RWPE2 (cell line): Measurements from ENCODE around the gene SLAIN1.
A peak's percentile ranks its signal among the peaks of the same experiment; 100 is the strongest.

Experiments used
- ATAC-seq: fragments of 200-7000 bp; cut with Tn5 transposase; 3 replicates; pipeline ENCODE4 v1.9.1; 2021; ENCODE audit warnings: low read depth
- DNase-seq: peaks from one replicate; pipeline ENCODE4 v3.0.0-alpha.2; 2020; ENCODE audit warnings: low spot score
- H3K27ac ChIP-seq: fragments of 450-650 bp; 2 replicates; pipeline ENCODE4 v1.5.1; 2017; ENCODE audit warnings: mild to moderate bottlenecking; ENCODE audit not compliant: poor library complexity, severe bottlenecking
- H3K27me3 ChIP-seq: fragments of 250-450 bp; sonication (Bioruptor Pico); 2 replicates; pipeline ENCODE4 v1.5.1; 2021; ENCODE audit warnings: mild to moderate bottlenecking, moderate library complexity; ENCODE audit not compliant: insufficient read depth, poor library complexity, severe bottlenecking
- H3K36me3 ChIP-seq: fragments of 250-450 bp; sonication (Bioruptor Pico); 2 replicates; pipeline ENCODE4 v1.5.1; 2020; ENCODE audit warnings: low read depth, mild to moderate bottlenecking, moderate library complexity
- H3K4me1 ChIP-seq: fragments of 250-450 bp; sonication (Bioruptor Pico); 2 replicates; pipeline ENCODE4 v1.5.1; 2021; ENCODE audit warnings: mild to moderate bottlenecking, moderate library complexity; ENCODE audit not compliant: insufficient read depth, poor library complexity, severe bottlenecking
- H3K4me3 ChIP-seq: fragments of 250-450 bp; sonication (Bioruptor Pico); 2 replicates; pipeline ENCODE4 v1.5.1; 2021; ENCODE audit warnings: mild to moderate bottlenecking, moderate library complexity; ENCODE audit not compliant: severe bottlenecking
- H3K9me3 ChIP-seq: fragments of 250-450 bp; sonication (Bioruptor Pico); 2 replicates; pipeline ENCODE4 v1.5.1; 2021; ENCODE audit warnings: mild to moderate bottlenecking, moderate library complexity; ENCODE audit not compliant: severe bottlenecking
- TF ChIP-seq, protein P1 (sequence below): fragments of 450-650 bp; IDR thresholded peaks from one replicate; pipeline ENCODE4 v1.5.1; 2017; ENCODE audit warnings: mild to moderate bottlenecking, moderate library complexity; ENCODE audit not compliant: poor library complexity, severe bottlenecking

The SLAIN1 gene

DNA sequence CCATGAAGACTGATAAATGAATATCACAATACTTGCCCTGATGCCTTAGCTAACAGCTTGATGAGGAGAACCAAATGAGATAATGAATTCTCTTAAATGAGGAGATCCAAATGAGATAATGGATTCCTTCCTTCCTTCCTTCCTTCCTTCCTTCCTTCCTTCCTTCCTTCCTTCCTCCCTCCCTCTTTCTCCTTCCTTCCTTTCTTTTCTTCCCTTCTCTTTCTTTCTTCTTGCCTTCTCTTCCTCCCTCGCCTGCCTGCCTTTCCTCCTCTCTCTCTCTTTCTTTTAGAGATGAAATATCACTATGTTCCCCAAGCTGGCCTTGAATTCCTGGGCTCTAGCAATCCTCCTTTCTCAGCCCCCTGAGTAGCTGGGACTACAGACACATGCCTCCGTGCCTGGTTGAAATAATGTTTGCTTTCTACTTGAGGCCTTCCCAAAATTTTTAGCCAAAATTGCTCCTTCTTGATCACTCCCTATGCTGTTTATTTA lies 4.0 kb upstream of the SLAIN1 start:
- Histone ChIP-seq H3K36me3 (no peaks in the 10 kb centered on the region), H3K9me3 (no peaks in the 10 kb centered on the region), H3K4me3 (no peak overlapping the region), H3K4me1 (no peaks in the 10 kb centered on the region), H3K27ac (no peak overlapping the region), H3K27me3 (peaks cover 52% of the 10 kb centered on the region)
- TF ChIP-seq, protein P1, sequence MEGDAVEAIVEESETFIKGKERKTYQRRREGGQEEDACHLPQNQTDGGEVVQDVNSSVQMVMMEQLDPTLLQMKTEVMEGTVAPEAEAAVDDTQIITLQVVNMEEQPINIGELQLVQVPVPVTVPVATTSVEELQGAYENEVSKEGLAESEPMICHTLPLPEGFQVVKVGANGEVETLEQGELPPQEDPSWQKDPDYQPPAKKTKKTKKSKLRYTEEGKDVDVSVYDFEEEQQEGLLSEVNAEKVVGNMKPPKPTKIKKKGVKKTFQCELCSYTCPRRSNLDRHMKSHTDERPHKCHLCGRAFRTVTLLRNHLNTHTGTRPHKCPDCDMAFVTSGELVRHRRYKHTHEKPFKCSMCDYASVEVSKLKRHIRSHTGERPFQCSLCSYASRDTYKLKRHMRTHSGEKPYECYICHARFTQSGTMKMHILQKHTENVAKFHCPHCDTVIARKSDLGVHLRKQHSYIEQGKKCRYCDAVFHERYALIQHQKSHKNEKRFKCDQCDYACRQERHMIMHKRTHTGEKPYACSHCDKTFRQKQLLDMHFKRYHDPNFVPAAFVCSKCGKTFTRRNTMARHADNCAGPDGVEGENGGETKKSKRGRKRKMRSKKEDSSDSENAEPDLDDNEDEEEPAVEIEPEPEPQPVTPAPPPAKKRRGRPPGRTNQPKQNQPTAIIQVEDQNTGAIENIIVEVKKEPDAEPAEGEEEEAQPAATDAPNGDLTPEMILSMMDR, result no peak
- DNase-seq (no peak), ATAC-seq (no peak)

DNA sequence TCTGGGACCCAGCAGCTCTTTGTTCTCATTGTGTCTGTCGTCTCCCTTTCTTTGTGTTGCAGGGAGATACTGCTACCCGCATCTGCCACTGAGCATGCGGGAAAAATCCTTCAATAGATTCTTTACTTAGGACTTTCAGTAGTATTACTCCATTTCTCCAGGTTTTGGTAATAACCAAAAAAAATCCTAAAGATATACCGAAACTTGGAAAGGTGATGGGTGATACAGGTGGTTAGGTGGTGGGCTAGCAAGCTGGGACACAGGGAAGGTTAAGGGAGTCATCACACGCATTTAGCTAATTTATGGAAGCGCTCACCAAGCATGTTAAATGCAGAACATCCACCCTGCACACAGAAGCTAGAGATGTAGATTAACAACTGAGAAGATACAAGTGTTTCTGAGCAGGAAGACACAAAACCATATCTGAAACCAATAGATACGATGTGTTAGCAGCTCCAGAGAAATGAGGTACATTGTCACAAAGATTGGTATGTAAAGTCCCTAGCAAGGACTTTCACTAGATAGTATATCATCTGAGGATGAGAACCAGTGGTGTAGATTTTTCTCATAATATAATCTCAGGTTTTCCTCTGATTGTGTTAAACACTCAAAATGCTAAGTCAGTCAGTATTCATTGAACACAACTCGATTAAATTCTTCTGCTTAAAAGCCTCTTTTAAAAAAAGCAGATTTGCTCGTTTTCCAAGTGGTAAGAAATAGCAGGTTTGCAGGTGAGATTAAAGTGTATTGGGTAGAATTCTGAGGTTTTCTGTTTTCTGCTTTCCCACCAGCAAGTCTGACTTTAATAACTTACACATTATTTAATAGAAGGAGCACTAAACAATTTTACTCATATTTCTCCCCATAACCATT lies 1.2 kb upstream of the SLAIN1 start:
- H3K9me3 ChIP-seq, result no peaks in the 10 kb centered on the region
- H3K36me3 ChIP-seq, result no peaks in the 10 kb centered on the region
- TF ChIP-seq, protein P1, result no peak
- no peaks in the 10 kb centered on the region for H3K4me1 ChIP-seq
- no peak overlapping the region for H3K4me3 ChIP-seq
- DNase-seq (no peak), ATAC-seq (no peak)
- H3K27ac ChIP-seq, result no peak overlapping the region
- peaks cover 78% of the 10 kb centered on the region for H3K27me3 ChIP-seq

DNA sequence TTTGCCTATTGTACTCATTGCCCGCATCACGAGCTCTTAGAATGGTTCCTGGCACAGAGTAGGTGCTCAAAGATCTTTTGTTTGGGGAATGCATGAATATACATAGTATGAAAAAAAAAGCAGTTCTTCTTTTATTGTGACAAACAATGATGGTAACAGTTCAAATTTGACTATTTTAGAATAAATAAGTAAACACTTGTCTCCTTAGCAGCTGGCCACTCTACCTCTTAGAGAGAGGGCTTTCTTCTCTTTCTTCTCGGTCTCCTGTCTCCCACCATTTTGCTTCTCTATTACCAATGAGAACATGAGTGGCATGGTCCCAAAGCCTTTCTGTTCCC lies 639 bp upstream of the SLAIN1 start:
- H3K27me3 ChIP-seq, result peaks cover 75% of the 10 kb centered on the region
- ATAC-seq (no peak), DNase-seq (no peak)
- H3K4me3 ChIP-seq, result no peak overlapping the region
- no peaks in the 10 kb centered on the region for H3K36me3 ChIP-seq
- TF ChIP-seq, protein P1, result no peak
- H3K4me1 ChIP-seq, result no peaks in the 10 kb centered on the region
- no peaks in the 10 kb centered on the region for H3K9me3 ChIP-seq
- H3K27ac ChIP-seq, result no peak overlapping the region

DNA sequence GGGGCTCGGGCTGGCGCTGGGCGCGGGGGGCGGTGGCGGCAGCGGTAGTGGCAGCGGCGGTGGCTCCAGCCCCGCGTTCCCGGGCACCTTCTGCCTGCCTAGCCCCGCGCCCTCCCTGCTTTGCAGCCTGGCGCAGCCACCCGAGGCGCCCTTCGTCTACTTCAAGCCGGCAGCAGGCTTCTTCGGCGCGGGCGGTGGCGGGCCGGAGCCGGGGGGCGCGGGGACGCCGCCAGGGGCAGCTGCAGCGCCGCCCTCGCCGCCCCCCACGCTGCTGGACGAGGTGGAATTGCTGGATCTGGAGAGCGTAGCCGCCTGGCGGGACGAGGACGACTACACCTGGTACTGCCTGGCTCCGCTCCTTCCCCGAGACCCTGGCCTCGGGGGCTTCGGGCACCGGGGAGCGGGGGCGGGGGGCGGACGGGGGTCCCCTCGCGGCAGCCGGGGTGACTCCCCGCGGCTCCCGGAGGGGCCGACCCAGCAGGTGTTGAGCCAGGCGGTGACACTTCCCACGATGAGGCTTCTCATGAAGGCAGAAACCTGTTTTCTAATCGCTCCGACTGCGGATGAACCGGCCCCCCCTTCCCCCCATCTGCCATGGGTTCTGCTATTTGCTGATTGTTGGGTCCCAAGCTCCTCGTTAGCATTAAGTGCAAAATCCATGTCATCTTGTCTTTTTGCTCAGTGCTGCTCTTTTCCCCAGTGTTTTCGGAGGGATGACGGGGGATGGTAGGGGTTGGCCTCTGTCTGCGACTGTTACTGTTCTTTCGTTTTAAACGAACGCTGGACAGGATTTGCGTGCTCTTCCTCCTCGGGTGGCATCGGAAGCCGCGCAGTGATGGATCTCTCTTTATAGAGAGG lies 943 bp downstream of the SLAIN1 start:
- Histone ChIP-seq H3K9me3 (no peaks in the 10 kb centered on the region), H3K4me3 (peak overlapping the region; percentile 39), H3K36me3 (no peaks in the 10 kb centered on the region), H3K27ac (no peak overlapping the region), H3K4me1 (no peaks in the 10 kb centered on the region), H3K27me3 (peaks cover 63% of the 10 kb centered on the region)
- ATAC-seq (peak; percentile 27; the same call in 1 of the 3 replicates), DNase-seq (no peak)
- TF ChIP-seq, protein P1, result no peak
